IMR-90 (cell line): ENCODE measurements around the gene INPP4A. TPM values are rescaled to one million over a fixed set of nuclear protein-coding genes. Genes with fewer than 3 reads are reported as not detected.

Source experiments
- ATAC-seq: fragments of 200-7000 bp; cut with Tn5 transposase; 2 replicates; pipeline ENCODE4 v1.9.1; 2020; ENCODE audit warnings: low read depth, mild to moderate bottlenecking, moderate library complexity
- BruUV-seq: library from RNA; stranded (reverse); fragments of 400-500 nt; replicated peaks from 2 replicates; lab custom pipeline; 2021; lab: Mats Ljungman, UMichigan
- CTCF ChIA-PET: fragments of 300-600 bp; formaldehyde crosslinking; extraction: SDS; loops from one replicate; lab custom pipeline; 2021; ENCODE audit warnings: antibody characterized with exemption; lab: Yijun Ruan, JAX
- POLR2A ChIA-PET: fragments of 300-600 bp; sonication (Branson Sonifier 250); formaldehyde crosslinking; loops from one replicate; lab custom pipeline; 2022; ENCODE audit warnings: antibody characterized with exemption; ENCODE audit not compliant: unreplicated experiment; lab: Charles Lee
- DNase-seq: peaks from one replicate; pipeline ENCODE4 v3.0.0; 2013
- H2AFZ ChIP-seq: replicated peaks from 2 replicates; pipeline ENCODE3; 2013; ENCODE audit warnings: low read length, mild to moderate bottlenecking; ENCODE audit not compliant: poor library complexity
- H2AK5ac ChIP-seq: 2 replicates; pipeline ENCODE4 v1.6.1; 2013; ENCODE audit warnings: low read depth, low read length, inconsistent platforms
- H2AK9ac ChIP-seq: replicated peaks from 2 replicates; pipeline ENCODE3; 2013; ENCODE audit warnings: mild to moderate bottlenecking, low read depth, low read length, moderate library complexity; ENCODE audit not compliant: poor library complexity
- H2BK120ac ChIP-seq: 2 replicates; pipeline ENCODE4 v1.6.1; 2013; ENCODE audit warnings: low read depth, low read length, inconsistent platforms
- H2BK15ac ChIP-seq: 3 replicates; pipeline ENCODE4 v1.6.1; 2013; ENCODE audit warnings: low read depth, low read length, inconsistent platforms
- H2BK20ac ChIP-seq: 2 replicates; pipeline ENCODE4 v1.6.1; 2013; ENCODE audit warnings: low read depth, mild to moderate bottlenecking, inconsistent platforms, low read length, moderate library complexity
- H2BK5ac ChIP-seq: 2 replicates; pipeline ENCODE4 v1.6.1; 2013; ENCODE audit warnings: mild to moderate bottlenecking, low read depth, low read length, inconsistent platforms; ENCODE audit not compliant: poor library complexity, severe bottlenecking
- H3K14ac ChIP-seq: replicated peaks from 2 replicates; pipeline ENCODE4 v1.6.1; 2013; ENCODE audit warnings: low read depth, low read length, inconsistent platforms
- H3K18ac ChIP-seq: 2 replicates; pipeline ENCODE4 v1.6.1; 2013; ENCODE audit warnings: low read depth, low read length, control low read depth
- H3K23ac ChIP-seq: 2 replicates; pipeline ENCODE4 v1.6.1; 2013; ENCODE audit warnings: low read depth, low read length, inconsistent platforms
- H3K27ac ChIP-seq: 2 replicates; pipeline ENCODE4 v1.5.1; 2013; ENCODE audit warnings: mild to moderate bottlenecking, control low read depth, low read length; ENCODE audit not compliant: insufficient read depth
- H3K27me3 ChIP-seq: 2 replicates; pipeline ENCODE4 v1.6.1; 2013; ENCODE audit warnings: low read length; ENCODE audit not compliant: control insufficient read depth, insufficient read depth
- H3K36me3 ChIP-seq: 2 replicates; pipeline ENCODE4 v1.6.1; 2013; ENCODE audit warnings: low read length, mixed read lengths; ENCODE audit not compliant: control insufficient read depth, insufficient read depth
- H3K4ac ChIP-seq: 2 replicates; pipeline ENCODE4 v1.6.1; 2013; ENCODE audit warnings: low read depth, low read length, inconsistent platforms
- H3K4me1 ChIP-seq: 2 replicates; pipeline ENCODE4 v1.6.1; 2013; ENCODE audit warnings: low read length, mixed read lengths; ENCODE audit not compliant: control insufficient read depth, insufficient read depth
- H3K4me2 ChIP-seq: 2 replicates; pipeline ENCODE4 v1.6.1; 2013; ENCODE audit warnings: low read depth, mild to moderate bottlenecking, control low read depth, low read length, moderate library complexity
- H3K4me3 ChIP-seq: 2 replicates; pipeline ENCODE4 v1.5.1; 2013; ENCODE audit warnings: low read depth, mild to moderate bottlenecking, control low read depth, low read length, moderate library complexity; ENCODE audit not compliant: insufficient read depth
- H3K56ac ChIP-seq: 2 replicates; pipeline ENCODE4 v1.6.1; 2013; ENCODE audit warnings: low read length, inconsistent platforms; ENCODE audit not compliant: insufficient read depth; ENCODE audit errors: extremely low read depth
- H3K79me1 ChIP-seq, 2 experiments: 2 replicates each; pipeline ENCODE4 v1.6.1; 2013; ENCODE audit warnings: low read length in 2 of 2, inconsistent platforms in 1 of 2, low read depth in 1 of 2
- H3K9ac ChIP-seq: 2 replicates; pipeline ENCODE4 v1.6.1; 2013; ENCODE audit warnings: low read depth, low read length, control low read depth
- H3K9me1 ChIP-seq: 2 replicates; pipeline ENCODE4 v1.6.1; 2013; ENCODE audit warnings: low read length, inconsistent platforms; ENCODE audit not compliant: insufficient read depth
- H3K9me3 ChIP-seq: 2 replicates; pipeline ENCODE4 v1.6.1; 2013; ENCODE audit warnings: low read length; ENCODE audit not compliant: control insufficient read depth, insufficient read depth
- H4K20me1 ChIP-seq: 2 replicates; pipeline ENCODE4 v1.6.1; 2013; ENCODE audit warnings: low read length, inconsistent platforms; ENCODE audit not compliant: insufficient read depth
- H4K5ac ChIP-seq: 2 replicates; pipeline ENCODE4 v1.6.1; 2013; ENCODE audit warnings: mild to moderate bottlenecking, low read depth, low read length, control low read depth
- H4K8ac ChIP-seq, 2 experiments: 2 replicates each; pipeline ENCODE4 v1.6.1; 2013; ENCODE audit warnings: low read depth in 2 of 2, low read length in 2 of 2, control low read depth in 1 of 2, inconsistent platforms in 1 of 2
- H4K91ac ChIP-seq: 2 replicates; pipeline ENCODE4 v1.6.1; 2013; ENCODE audit warnings: low read depth, low read length, inconsistent platforms; ENCODE audit not compliant: insufficient read depth
- BHLHE40 ChIP-seq: fragments of 150-350 bp; IDR thresholded peaks from 2 replicates; pipeline ENCODE4 v1.6.1; 2016; ENCODE audit warnings: mild to moderate bottlenecking, low read depth, low read length
- CEBPB ChIP-seq: IDR thresholded peaks from 2 replicates; pipeline ENCODE4 v1.6.1; 2012; ENCODE audit warnings: low read depth, low read length, improper control_type of control experiment
- CHD1 ChIP-seq: IDR thresholded peaks from 2 replicates; pipeline ENCODE4 v1.6.1; 2012; ENCODE audit warnings: low read depth, low read length, improper control_type of control experiment
- FOS ChIP-seq: fragments of 150-350 bp; IDR thresholded peaks from 2 replicates; pipeline ENCODE4 v1.6.1; 2016; ENCODE audit warnings: low read depth, low read length
- MAZ ChIP-seq: IDR thresholded peaks from 2 replicates; pipeline ENCODE4 v1.6.1; 2012; ENCODE audit warnings: low read depth, mild to moderate bottlenecking, low read length, improper control_type of control experiment, moderate library complexity, borderline replicate concordance
- MXI1 ChIP-seq: IDR thresholded peaks from 2 replicates; pipeline ENCODE4 v1.6.1; 2012; ENCODE audit warnings: low read depth, mild to moderate bottlenecking, low read length, moderate library complexity, borderline replicate concordance
- NFE2L2 ChIP-seq: fragments of 150-350 bp; IDR thresholded peaks from 2 replicates; pipeline ENCODE4 v1.6.1; 2016; ENCODE audit warnings: low read depth, mild to moderate bottlenecking, low read length
- POLR2A ChIP-seq: IDR thresholded peaks from 2 replicates; pipeline ENCODE4 v1.6.1; 2012; ENCODE audit warnings: mild to moderate bottlenecking, low read depth, low read length
- RAD21 ChIP-seq: IDR thresholded peaks from 2 replicates; pipeline ENCODE4 v1.6.1; 2012; ENCODE audit warnings: low read length, improper control_type of control experiment
- RCOR1 ChIP-seq: IDR thresholded peaks from 2 replicates; pipeline ENCODE4 v1.6.1; 2012; ENCODE audit warnings: mild to moderate bottlenecking, low read length, improper control_type of control experiment; ENCODE audit not compliant: insufficient replicate concordance
- RFX5 ChIP-seq: IDR thresholded peaks from 2 replicates; pipeline ENCODE4 v1.8.0; 2012; ENCODE audit warnings: low read depth, mild to moderate bottlenecking, low read length, moderate library complexity
- SMC3 ChIP-seq: fragments of 150-350 bp; IDR thresholded peaks from 2 replicates; pipeline ENCODE4 v1.6.1; 2016; ENCODE audit warnings: low read depth, mild to moderate bottlenecking, antibody characterized with exemption, low read length, moderate library complexity
- WGBS, 2 experiments: methylation state at CpG; one replicate each; pipeline versions ENCODE4 v1.1.5 to v1.1.7; 2013; ENCODE audit warnings: missing lambda C conversion rate in 2 of 2; ENCODE audit not compliant: insufficient read length in 1 of 2; ENCODE audit errors: extremely low coverage in 2 of 2; 5-methylcytosine and 5-hydroxymethylcytosine counted together
- dilution Hi-C: fragments of 300-500 bp; cut with HindIII; formaldehyde crosslinking; loops from one replicate; pipeline ENCODE4 v1.14.3; 2018; ENCODE audit warnings: low sequenced_read_pairs; ENCODE audit not compliant: unreplicated experiment
- in situ Hi-C: fragments of 300-500 bp; cut with MboI; formaldehyde crosslinking; loops from 3 replicates; pipeline ENCODE4 v1.14.3; 2019; ENCODE audit warnings: low sequenced_read_pairs, inconsistent platforms, mixed read lengths
- intact Hi-C: fragments of 100-400 bp; cut with micrococcal nuclease; formaldehyde crosslinking; loops from 2 replicates; pipeline ENCODE4 v1.10.0; 2022
- polyA plus RNA-seq, 3 experiments: library from polyadenylated mRNA; depleted of rRNA; stranded (reverse); fragments of >200 nt; gene quantifications; 2 replicates each; pipeline ENCODE4 v1.2.3, GENCODE V29; 2012; ENCODE audit warnings: low replicate concordance in 1 of 3
- total RNA-seq: library from RNA; depleted of rRNA; stranded (reverse); fragments of >200 nt; gene quantifications from 2 replicates; pipeline ENCODE4 v1.2.3, GENCODE V29; 2012
- TF ChIP-seq, protein P1 (sequence below): fragments of 150-350 bp; IDR thresholded peaks from 2 replicates; pipeline ENCODE4 v1.6.1; 2017; ENCODE audit warnings: mild to moderate bottlenecking, antibody characterized with exemption, low read length, low read depth
- TF ChIP-seq, protein P2 (sequence below): fragments of 150-350 bp; IDR thresholded peaks from 2 replicates; pipeline ENCODE4 v1.6.1; 2016; ENCODE audit warnings: low read depth, mild to moderate bottlenecking, low read length, moderate library complexity, borderline replicate concordance
- TF ChIP-seq, protein P3 (sequence below): conservative IDR thresholded peaks from 2 replicates; pipeline ENCODE4 v1.5.1; 2012; ENCODE audit warnings: mild to moderate bottlenecking, low read depth, low read length, improper control_type of control experiment

Gene INPP4A
- total and polyA plus RNA-seq, 2 of the 4 experiments (the other 2 are of a cell fraction): 14.5 to 27.1 TPM

DNA sequence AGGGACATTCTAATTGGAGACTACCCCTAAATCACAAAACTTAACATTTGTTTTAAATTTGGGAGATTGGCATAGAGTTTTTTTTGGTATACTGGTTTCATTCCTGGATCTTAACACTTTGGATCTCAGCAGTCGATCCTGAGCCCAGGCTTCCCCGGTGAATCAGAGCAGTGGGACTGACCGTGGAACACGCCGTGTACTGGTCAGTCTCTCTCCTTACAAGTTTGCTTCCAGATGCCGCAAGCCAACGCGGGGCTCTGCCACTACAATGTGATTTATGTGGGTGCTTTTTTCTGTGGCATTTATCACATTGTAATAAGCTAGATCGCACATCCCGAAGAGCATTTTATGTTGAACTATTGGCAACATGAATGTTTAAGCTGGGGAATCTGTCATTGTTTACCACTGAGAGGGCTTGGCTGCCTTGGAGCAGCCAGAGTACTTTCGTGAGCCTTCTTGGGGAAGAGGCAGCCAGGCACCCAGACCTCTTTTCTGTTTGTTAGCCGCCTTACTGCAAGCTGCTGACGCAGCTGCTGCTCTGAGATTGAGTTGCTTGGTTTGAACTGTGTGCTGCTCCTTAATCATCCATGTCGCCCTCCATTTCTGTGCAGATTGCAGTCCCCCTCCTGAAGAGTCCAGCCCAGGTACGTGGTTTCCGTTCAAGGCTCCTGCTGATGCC is 114.3 kb downstream of the INPP4A start:
- ChIA-PET POLR2A (no interaction called here), CTCF (interaction anchor here (0.9 kb wide), 1 partner anchor 10 kb away, joined by 4 read pairs; no protein-coding TSS in a partner anchor)
- Histone ChIP-seq H3K36me3 (peaks cover 22% of the 10 kb centered on the region), H3K23ac (peak overlapping the region; percentile 24; the same call in 1 of the 2 replicates), H3K4me2 (no peak overlapping the region), H3K4me1 (peaks cover 14% of the 10 kb centered on the region), H3K9ac (no peak overlapping the region), H2BK5ac (no peak overlapping the region), H3K4me3 (no peak overlapping the region), H2BK120ac (0 out of 2 replicates have a peak overlapping the region, but pooled peaks have one; percentile 7), H3K9me1 (peaks cover 15% of the 10 kb centered on the region), H3K4ac (no peak overlapping the region; the same call in 1 of the 2 replicates), H2AK9ac (no peak overlapping the region), H2BK20ac (no peak overlapping the region), H3K79me1 (0 out of 4 replicates have a peak, but pooled peaks cover 0 to 4% of the 10 kb centered on the region in 2 experiments), H4K20me1 (peaks cover 5% of the 10 kb centered on the region; the same call in 1 of the 2 replicates), H3K27me3 (no peaks in the 10 kb centered on the region), H2AFZ (peak overlapping the region; percentile 35), H2AK5ac (no peak overlapping the region; the same call in 1 of the 2 replicates), H4K5ac (no peak overlapping the region), H3K56ac (no peak overlapping the region), H3K18ac (no peak overlapping the region), H3K9me3 (no peaks in the 10 kb centered on the region), H4K8ac (peak overlapping the region in 1 of 2 experiments; percentile 24; a peak in 1 of 4 replicates), H2BK15ac (no peak overlapping the region), H4K91ac (peak overlapping the region; percentile 23; the same call in 1 of the 2 replicates), H3K27ac (no peak overlapping the region), H3K14ac (peak overlapping the region; percentile 31)
- no TSS peak for BruUV-seq
- WGBS, 2 experiments: 92% methylated on average over 9 of the region's 16 CpGs; no CpG with 5 or more reads in 1 of the 2 experiments
- dilution Hi-C loops: no loop called here
- intact Hi-C loops: no loop called here
- ATAC-seq (no peak), DNase-seq (peak; percentile 7)
- TF ChIP-seq RAD21: no peak
- no peak for TF ChIP-seq CHD1
- TF ChIP-seq NFE2L2: no peak
- TF ChIP-seq SMC3: no peak
- TF ChIP-seq MXI1: no peak
- TF ChIP-seq, protein P1, sequence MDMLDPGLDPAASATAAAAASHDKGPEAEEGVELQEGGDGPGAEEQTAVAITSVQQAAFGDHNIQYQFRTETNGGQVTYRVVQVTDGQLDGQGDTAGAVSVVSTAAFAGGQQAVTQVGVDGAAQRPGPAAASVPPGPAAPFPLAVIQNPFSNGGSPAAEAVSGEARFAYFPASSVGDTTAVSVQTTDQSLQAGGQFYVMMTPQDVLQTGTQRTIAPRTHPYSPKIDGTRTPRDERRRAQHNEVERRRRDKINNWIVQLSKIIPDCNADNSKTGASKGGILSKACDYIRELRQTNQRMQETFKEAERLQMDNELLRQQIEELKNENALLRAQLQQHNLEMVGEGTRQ: no peak
- TF ChIP-seq, protein P2, sequence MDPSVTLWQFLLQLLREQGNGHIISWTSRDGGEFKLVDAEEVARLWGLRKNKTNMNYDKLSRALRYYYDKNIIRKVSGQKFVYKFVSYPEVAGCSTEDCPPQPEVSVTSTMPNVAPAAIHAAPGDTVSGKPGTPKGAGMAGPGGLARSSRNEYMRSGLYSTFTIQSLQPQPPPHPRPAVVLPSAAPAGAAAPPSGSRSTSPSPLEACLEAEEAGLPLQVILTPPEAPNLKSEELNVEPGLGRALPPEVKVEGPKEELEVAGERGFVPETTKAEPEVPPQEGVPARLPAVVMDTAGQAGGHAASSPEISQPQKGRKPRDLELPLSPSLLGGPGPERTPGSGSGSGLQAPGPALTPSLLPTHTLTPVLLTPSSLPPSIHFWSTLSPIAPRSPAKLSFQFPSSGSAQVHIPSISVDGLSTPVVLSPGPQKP: no peak
- no peak for TF ChIP-seq FOS
- TF ChIP-seq, protein P3, sequence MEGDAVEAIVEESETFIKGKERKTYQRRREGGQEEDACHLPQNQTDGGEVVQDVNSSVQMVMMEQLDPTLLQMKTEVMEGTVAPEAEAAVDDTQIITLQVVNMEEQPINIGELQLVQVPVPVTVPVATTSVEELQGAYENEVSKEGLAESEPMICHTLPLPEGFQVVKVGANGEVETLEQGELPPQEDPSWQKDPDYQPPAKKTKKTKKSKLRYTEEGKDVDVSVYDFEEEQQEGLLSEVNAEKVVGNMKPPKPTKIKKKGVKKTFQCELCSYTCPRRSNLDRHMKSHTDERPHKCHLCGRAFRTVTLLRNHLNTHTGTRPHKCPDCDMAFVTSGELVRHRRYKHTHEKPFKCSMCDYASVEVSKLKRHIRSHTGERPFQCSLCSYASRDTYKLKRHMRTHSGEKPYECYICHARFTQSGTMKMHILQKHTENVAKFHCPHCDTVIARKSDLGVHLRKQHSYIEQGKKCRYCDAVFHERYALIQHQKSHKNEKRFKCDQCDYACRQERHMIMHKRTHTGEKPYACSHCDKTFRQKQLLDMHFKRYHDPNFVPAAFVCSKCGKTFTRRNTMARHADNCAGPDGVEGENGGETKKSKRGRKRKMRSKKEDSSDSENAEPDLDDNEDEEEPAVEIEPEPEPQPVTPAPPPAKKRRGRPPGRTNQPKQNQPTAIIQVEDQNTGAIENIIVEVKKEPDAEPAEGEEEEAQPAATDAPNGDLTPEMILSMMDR: no peak
- no peak for TF ChIP-seq RCOR1
- TF ChIP-seq MAZ: no peak
- TF ChIP-seq RFX5: no peak
- TF ChIP-seq CEBPB: no peak
- no peak for TF ChIP-seq POLR2A
- TF ChIP-seq BHLHE40: no peak
- in situ Hi-C loops: no loop called here
